Breast epithelium (tissue), 4 donors: ENCODE results near the gene FAM83E. TPM values are rescaled to one million over a fixed set of nuclear protein-coding genes. Genes with fewer than 3 reads are reported as not detected.

Source experiments
- DNase-seq, 2 donors: peaks; one replicate each; pipeline ENCODE4 v3.0.0-alpha.2; 2019; ENCODE audit warnings: low spot score in 2 of 2
- H3K27ac ChIP-seq, 2 donors: fragments of 200-600 bp; sonication (generic) in 1 of 2; one replicate each; pipeline ENCODE4 v1.5.1; 2016 to 2019; ENCODE audit warnings: mild to moderate bottlenecking in 1 of 2
- H3K27me3 ChIP-seq, 2 donors: fragments of 200-600 bp; sonication (generic) in 1 of 2; one replicate each; pipeline versions ENCODE4 v1.5.1 to v1.6.0; 2017 to 2019; ENCODE audit warnings: control low read depth in 1 of 2, mild to moderate bottlenecking in 1 of 2
- H3K36me3 ChIP-seq: fragments of 200-600 bp; one replicate; pipeline ENCODE4 v1.5.1; 2019
- H3K4me1 ChIP-seq, 2 donors: fragments of 200-600 bp; sonication (generic); one replicate each; pipeline ENCODE4 v1.5.1; 2016 to 2019; ENCODE audit warnings: control low read depth in 1 of 2
- H3K4me3 ChIP-seq, 3 donors: fragments of 200-600 bp; sonication (generic); 1 replicate in 2 of 3; 2 replicates in 1 of 3; pipeline ENCODE4 v1.5.1; 2016 to 2019; ENCODE audit warnings: mild to moderate bottlenecking in 3 of 3, moderate library complexity in 2 of 3
- H3K9me3 ChIP-seq, 2 donors: fragments of 200-600 bp; sonication (generic) in 1 of 2; one replicate each; pipeline ENCODE4 v1.5.1; 2016 to 2019; ENCODE audit warnings: control low read depth in 1 of 2
- POLR2A ChIP-seq: fragments of 450-650 bp; IDR thresholded peaks from one replicate; pipeline ENCODE4 v1.6.1; 2016; ENCODE audit warnings: antibody characterized with exemption, mild to moderate bottlenecking, moderate library complexity
- POLR2AphosphoS5 ChIP-seq, 3 donors: sonication (generic); formaldehyde crosslinking; IDR thresholded peaks; one replicate each; pipeline ENCODE4 v1.6.1; 2017; ENCODE audit warnings: antibody characterized with exemption in 3 of 3
- intact Hi-C: fragments of 100-400 bp; cut with DNase I; formaldehyde crosslinking; loops from one replicate; pipeline ENCODE4 v1.15.1; 2023; ENCODE audit warnings: low total_unique reads
- total RNA-seq, 3 donors: library from RNA; depleted of rRNA; stranded (reverse); fragments of >200 nt; gene quantifications; one replicate each; pipeline ENCODE4 v1.1.0, GENCODE V29; 2016
- TF ChIP-seq, protein P1 (sequence below), 3 donors: fragments of 450-650 bp; IDR thresholded peaks; one replicate each; pipeline ENCODE4 v1.5.1; 2016 to 2017; ENCODE audit warnings: antibody characterized with exemption in 3 of 3, mild to moderate bottlenecking in 3 of 3, moderate library complexity in 3 of 3

FAM83E gene
- total RNA-seq, 3 donors from 2014 or later = 3.3 to 5.6 TPM; not detected in 1

GRCh38 chr19:48613852-48614435 is 932 bp downstream of the FAM83E start:
- H3K27ac ChIP-seq = peak overlapping the region; percentile 63 to 93
- no peaks in the 10 kb centered on the region for H3K27me3 ChIP-seq

DNA sequence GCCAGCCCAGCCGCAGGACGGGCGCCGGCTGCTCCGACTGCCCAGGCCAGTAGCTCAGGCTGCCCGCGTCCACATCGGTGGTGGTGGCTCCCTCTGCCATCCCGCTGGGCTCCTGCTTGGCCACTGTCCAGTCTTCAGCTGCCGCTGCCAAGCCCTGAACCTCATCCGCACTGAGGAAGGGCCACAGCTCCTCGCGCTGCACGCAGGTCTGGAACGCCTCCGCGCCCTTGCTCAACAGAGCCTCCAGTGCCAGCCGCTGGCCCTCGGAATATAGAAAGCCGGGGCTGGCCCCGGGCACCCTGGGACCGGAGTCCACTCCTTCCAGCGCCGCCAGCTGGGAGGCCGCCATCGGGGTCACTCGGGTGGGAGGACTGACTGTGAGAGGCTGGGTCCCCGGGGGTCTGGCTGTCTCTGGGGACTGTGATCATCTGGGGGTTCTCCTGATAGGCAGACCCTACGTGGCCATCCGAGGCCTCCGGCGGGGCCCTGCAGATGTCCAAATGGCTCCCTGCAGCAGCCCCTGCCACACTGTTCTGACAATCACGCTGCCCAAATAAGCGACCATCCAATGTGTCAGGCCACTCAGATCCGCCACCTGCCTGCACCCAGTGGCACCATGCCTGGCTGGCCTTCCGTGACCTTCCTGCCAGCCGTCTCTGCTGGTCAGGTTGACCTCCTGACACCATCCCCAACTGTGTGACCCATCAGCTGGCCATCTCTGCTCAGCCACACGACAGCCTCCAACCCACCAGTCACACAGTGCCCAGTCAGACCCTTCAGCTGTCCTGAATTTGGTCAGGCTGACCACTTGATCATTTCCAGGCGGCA is 1.6 kb downstream of the FAM83E start:
- intact Hi-C loops = no loop called here
- DNase-seq = no peak
- H3K4me1 ChIP-seq = peaks cover 4 to 27% of the 10 kb centered on the region in 2 donors
- no peaks in the 10 kb centered on the region for H3K36me3 ChIP-seq
- H3K9me3 ChIP-seq = no peaks in the 10 kb centered on the region
- H3K4me3 ChIP-seq = peak overlapping the region in 2 of 3 donors; percentile 7 to 33
- no peaks in the 10 kb centered on the region for H3K27me3 ChIP-seq
- H3K27ac ChIP-seq = peak overlapping the region; percentile 55 to 63
- no peak for TF ChIP-seq POLR2A
- TF ChIP-seq POLR2AphosphoS5 (IDR thresholded peaks at IDR 0.05) = no peak
- TF ChIP-seq, protein P1, sequence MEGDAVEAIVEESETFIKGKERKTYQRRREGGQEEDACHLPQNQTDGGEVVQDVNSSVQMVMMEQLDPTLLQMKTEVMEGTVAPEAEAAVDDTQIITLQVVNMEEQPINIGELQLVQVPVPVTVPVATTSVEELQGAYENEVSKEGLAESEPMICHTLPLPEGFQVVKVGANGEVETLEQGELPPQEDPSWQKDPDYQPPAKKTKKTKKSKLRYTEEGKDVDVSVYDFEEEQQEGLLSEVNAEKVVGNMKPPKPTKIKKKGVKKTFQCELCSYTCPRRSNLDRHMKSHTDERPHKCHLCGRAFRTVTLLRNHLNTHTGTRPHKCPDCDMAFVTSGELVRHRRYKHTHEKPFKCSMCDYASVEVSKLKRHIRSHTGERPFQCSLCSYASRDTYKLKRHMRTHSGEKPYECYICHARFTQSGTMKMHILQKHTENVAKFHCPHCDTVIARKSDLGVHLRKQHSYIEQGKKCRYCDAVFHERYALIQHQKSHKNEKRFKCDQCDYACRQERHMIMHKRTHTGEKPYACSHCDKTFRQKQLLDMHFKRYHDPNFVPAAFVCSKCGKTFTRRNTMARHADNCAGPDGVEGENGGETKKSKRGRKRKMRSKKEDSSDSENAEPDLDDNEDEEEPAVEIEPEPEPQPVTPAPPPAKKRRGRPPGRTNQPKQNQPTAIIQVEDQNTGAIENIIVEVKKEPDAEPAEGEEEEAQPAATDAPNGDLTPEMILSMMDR (IDR thresholded peaks at IDR 0.05) = no peak

More at GRCh38 chr19:48613852-48614435, 932 bp downstream of the FAM83E start:
- Histone ChIP-seq H3K4me3 (no peak overlapping the region), H3K4me1 (peaks cover 4 to 27% of the 10 kb centered on the region in 2 donors), H3K36me3 (no peaks in the 10 kb centered on the region), H3K9me3 (no peaks in the 10 kb centered on the region)
- intact Hi-C loops = no loop called here
- no peak for DNase-seq
- no peak for TF ChIP-seq POLR2A
- TF ChIP-seq POLR2AphosphoS5 (IDR thresholded peaks at IDR 0.05) = no peak
- TF ChIP-seq, protein P1 (IDR thresholded peaks at IDR 0.05) = no peak

DNA sequence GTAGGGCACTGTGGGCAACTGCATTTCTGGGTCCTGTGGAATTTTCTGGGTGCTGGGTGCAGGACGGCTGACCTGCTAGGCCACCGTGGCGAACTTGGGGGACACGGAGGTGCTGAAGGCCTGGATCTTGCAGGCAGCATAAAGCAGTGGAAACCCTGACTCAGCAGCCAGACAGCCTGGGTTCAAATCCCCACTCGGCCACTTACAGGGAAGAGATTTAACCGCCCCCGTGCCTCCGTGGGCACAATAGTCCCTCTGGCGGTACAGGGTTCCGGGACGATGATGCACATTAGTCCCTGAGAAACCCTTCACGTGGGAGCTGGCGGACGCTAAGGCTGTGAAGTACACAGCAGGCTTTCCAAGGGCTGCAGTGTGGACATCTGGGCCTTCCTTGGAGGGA is 3.0 kb downstream of the FAM83E start:
- Histone ChIP-seq H3K36me3 (no peaks in the 10 kb centered on the region), H3K9me3 (no peaks in the 10 kb centered on the region), H3K4me3 (no peak overlapping the region), H3K27ac (no peak overlapping the region), H3K4me1 (peaks cover 4 to 13% of the 10 kb centered on the region in 2 donors), H3K27me3 (no peaks in the 10 kb centered on the region)
- intact Hi-C loops = no loop called here
- no peak for DNase-seq
- TF ChIP-seq POLR2A = no peak

GRCh38 chr19:48609571-48610108 is 5.2 kb downstream of the FAM83E start:
- no peaks in the 10 kb centered on the region for H3K36me3 ChIP-seq
- no peaks in the 10 kb centered on the region for H3K9me3 ChIP-seq
- no peak overlapping the region for H3K27ac ChIP-seq
- no peak overlapping the region for H3K4me3 ChIP-seq
- peaks cover 0 to 4% of the 10 kb centered on the region in 2 donors for H3K4me1 ChIP-seq
- no peak for TF ChIP-seq POLR2AphosphoS5 (IDR thresholded peaks at IDR 0.05)
- TF ChIP-seq, protein P1 (IDR thresholded peaks at IDR 0.05) = no peak
- TF ChIP-seq POLR2A = no peak
- intact Hi-C loops = no loop called here
- H3K27me3 ChIP-seq = no peaks in the 10 kb centered on the region
- DNase-seq = no peak

- TF ChIP-seq, protein P1 (IDR thresholded peaks at IDR 0.05) = peak in 2 of 3 donors; percentile 19 to 20
- TF ChIP-seq POLR2AphosphoS5 (IDR thresholded peaks at IDR 0.05) (no peak), POLR2A (no peak)
- no peak overlapping the region for H3K27ac ChIP-seq
- no peaks in the 10 kb centered on the region for H3K9me3 ChIP-seq
- H3K4me3 ChIP-seq = no peak overlapping the region
- no peaks in the 10 kb centered on the region for H3K36me3 ChIP-seq
- DNase-seq = no peak
- H3K4me1 ChIP-seq = peaks cover 0 to 4% of the 10 kb centered on the region in 2 donors
- intact Hi-C loops = no loop called here
- no peaks in the 10 kb centered on the region for H3K27me3 ChIP-seq
Observed at GRCh38 chr19:48608798-48609263, 6.0 kb downstream of the FAM83E start.
